ENCODE data around the gene MBLAC1. TPM values are rescaled to one million over a fixed set of nuclear protein-coding genes. Genes with fewer than 3 reads are reported as not detected.
A peak's percentile ranks its signal among the peaks of the same experiment; 100 is the strongest.

MBLAC1 gene
- total RNA-seq, 1 donor from 2014 or later: 2.3 TPM

DNA sequence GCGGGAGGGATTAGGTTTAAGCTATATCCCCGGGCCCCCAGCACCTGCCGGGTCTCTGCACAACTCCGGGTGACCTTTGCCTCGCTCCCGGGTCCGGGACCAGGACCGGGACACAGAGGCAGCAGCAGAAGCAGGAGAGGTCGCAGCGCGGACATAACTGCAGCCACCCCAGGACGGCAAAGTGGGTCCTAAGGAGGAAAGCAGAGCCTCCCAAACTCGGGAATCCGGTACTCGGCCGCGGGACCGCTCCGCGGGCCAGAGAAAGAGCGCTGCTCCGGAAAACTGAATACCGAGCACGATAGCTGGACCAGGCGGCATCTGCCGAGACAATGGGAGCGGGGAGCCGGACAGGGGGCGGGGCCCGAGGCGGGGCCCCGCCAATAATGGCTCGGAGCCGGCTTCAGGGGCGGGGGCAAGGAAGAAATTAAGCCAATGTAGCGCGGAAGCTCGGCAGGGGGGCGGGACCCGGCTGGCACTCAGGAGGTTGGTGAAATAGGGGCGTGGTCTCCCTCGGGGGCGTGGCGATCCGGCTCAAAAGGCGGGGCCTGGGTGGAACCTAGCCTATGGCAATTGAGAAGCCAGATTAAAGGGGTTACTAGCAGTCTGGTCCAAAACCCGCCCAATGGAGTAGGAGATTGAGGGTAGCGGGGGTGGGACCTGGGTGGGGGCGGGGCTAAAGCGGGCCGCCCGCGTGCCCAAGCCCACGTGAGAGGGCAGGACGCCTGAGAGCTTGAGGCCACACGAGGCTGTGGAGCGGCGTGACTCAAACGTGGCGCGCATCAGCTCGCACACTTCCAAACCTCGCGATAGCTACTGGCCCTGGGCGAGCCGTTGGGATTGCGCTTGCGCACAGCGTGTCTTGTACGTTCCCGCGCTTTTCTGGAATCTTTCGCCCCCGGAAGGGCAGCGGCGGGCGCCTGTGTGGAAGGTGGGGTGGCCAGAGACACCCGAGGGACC lies 50.6 kb downstream of the MBLAC1 start, which contains the start of the genes GPC2 and STAG3:
Gene GPC2, minus strand, starts transcription at position 337 of the 957 bp plus-strand sequence. Its CDS starts 182 bp downstream, at position 155.
Gene STAG3, plus strand, starts transcription at position 874 of the 957 bp plus-strand sequence. CDS start 2,639 bp downstream, outside the sequence.
- H3K9me3 Mint-ChIP-seq (ENCODE audit: unreplicated experiment): no peaks in the 10 kb centered on the region
- H3K27ac Mint-ChIP-seq (ENCODE audit: unreplicated experiment): no peak within 1 kb of the TSS
- peaks cover 15% of the 10 kb centered on the region for H3K4me1 Mint-ChIP-seq (ENCODE audit: unreplicated experiment)
- peaks cover 20% of the 10 kb centered on the region for H3K27me3 Mint-ChIP-seq (ENCODE audit: unreplicated experiment)
- TF ChIP-seq, protein P1, sequence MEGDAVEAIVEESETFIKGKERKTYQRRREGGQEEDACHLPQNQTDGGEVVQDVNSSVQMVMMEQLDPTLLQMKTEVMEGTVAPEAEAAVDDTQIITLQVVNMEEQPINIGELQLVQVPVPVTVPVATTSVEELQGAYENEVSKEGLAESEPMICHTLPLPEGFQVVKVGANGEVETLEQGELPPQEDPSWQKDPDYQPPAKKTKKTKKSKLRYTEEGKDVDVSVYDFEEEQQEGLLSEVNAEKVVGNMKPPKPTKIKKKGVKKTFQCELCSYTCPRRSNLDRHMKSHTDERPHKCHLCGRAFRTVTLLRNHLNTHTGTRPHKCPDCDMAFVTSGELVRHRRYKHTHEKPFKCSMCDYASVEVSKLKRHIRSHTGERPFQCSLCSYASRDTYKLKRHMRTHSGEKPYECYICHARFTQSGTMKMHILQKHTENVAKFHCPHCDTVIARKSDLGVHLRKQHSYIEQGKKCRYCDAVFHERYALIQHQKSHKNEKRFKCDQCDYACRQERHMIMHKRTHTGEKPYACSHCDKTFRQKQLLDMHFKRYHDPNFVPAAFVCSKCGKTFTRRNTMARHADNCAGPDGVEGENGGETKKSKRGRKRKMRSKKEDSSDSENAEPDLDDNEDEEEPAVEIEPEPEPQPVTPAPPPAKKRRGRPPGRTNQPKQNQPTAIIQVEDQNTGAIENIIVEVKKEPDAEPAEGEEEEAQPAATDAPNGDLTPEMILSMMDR (IDR thresholded peaks at IDR 0.05): no peak
- peak; percentile 99 for DNase-seq (ENCODE audit: extremely low spot score, unreplicated experiment)
- peak within 1 kb of the TSS; percentile 87 for H3K4me3 Mint-ChIP-seq (ENCODE audit: unreplicated experiment)
- H3K36me3 Mint-ChIP-seq (ENCODE audit: unreplicated experiment): peaks cover 2% of the 10 kb centered on the region

Small RNA genes lying within 50 kb of the gene (microRNA-seq; reads per million reads assigned to microRNA genes)
- 1,165 reads per million, percentile 79 among the genes with 10 or more reads in this experiment for gene MIR106B (ENCODE audit: unreplicated experiment)
- gene MIR25 (ENCODE audit: unreplicated experiment): 391 reads per million, percentile 71 among the genes with 10 or more reads in this experiment
- not detected for gene MIR4658 (ENCODE audit: unreplicated experiment)
- 2,305 reads per million, percentile 84 among the genes with 10 or more reads in this experiment for gene MIR93 (ENCODE audit: unreplicated experiment)

Other genes with a start within 250 kb of the MBLAC1 start
- gene OR2AE1, start 249.9 kb upstream of the MBLAC1 start, total RNA-seq: not detected in 2 replicates
- 13.1 and 14.3 TPM in 2 replicates for gene TRIM4, start 207.4 kb upstream of the MBLAC1 start, total RNA-seq
- not detected in 2 replicates for gene GJC3, start 197.3 kb upstream of the MBLAC1 start, total RNA-seq
- not detected in 2 replicates for gene AZGP1, start 150.9 kb upstream of the MBLAC1 start, total RNA-seq
- 84.1 and 90.4 TPM in 2 replicates for gene ZKSCAN1, start 111.4 kb upstream of the MBLAC1 start, total RNA-seq
- gene ZSCAN21, start 77.2 kb upstream of the MBLAC1 start, total RNA-seq: 13.9 and 14.6 TPM in 2 replicates
- gene ZNF3, start 45.2 kb upstream of the MBLAC1 start, total RNA-seq: 35.4 and 39.2 TPM in 2 replicates
- 93.7 and 101 TPM in 2 replicates for gene COPS6, start 38.0 kb upstream of the MBLAC1 start, total RNA-seq
- gene MCM7, start 25.6 kb upstream of the MBLAC1 start, total RNA-seq: 73.3 and 77.8 TPM in 2 replicates
- gene AP4M1, start 25.3 kb upstream of the MBLAC1 start, total RNA-seq: 22.0 and 27.4 TPM in 2 replicates
- gene TAF6, start 7.6 kb upstream of the MBLAC1 start, total RNA-seq: 62.8 and 63.9 TPM in 2 replicates
- 33.6 and 36.7 TPM in 2 replicates for gene CNPY4, start 7.3 kb upstream of the MBLAC1 start, total RNA-seq
- 111 and 123 TPM in 2 replicates for gene LAMTOR4, start 22.0 kb downstream of the MBLAC1 start, total RNA-seq
- 18.2 and 20.3 TPM in 2 replicates for gene TRAPPC14, start 31.8 kb downstream of the MBLAC1 start, total RNA-seq
- 2.9 and 3.6 TPM in 2 replicates for gene GAL3ST4, start 41.6 kb downstream of the MBLAC1 start, total RNA-seq
- gene GPC2, start 50.4 kb downstream of the MBLAC1 start, total RNA-seq: 8.1 and 12.6 TPM in 2 replicates
- 1.0 and 1.5 TPM in 2 replicates for gene STAG3, start 51.0 kb downstream of the MBLAC1 start, total RNA-seq
- not detected in 2 replicates for gene PVRIG, start 93.0 kb downstream of the MBLAC1 start, total RNA-seq
- gene SPDYE3, start 180.7 kb downstream of the MBLAC1 start, total RNA-seq: not detected in 2 replicates
- gene PILRB, start 231.2 kb downstream of the MBLAC1 start, total RNA-seq: 31.7 and 38.7 TPM in 2 replicates
- 1.8 and 2.5 TPM in 2 replicates for gene PILRA, start 246.5 kb downstream of the MBLAC1 start, total RNA-seq

Measured in osteocyte (in vitro differentiated cells).